Activated CD4-positive, alpha-beta T cell treated with anti-CD3 and anti-CD28 coated beads, Interleukin-2, Interleukin-4, amounts not matched to agents 100 ng/mL and 50 ng/mL, durations not matched to agents 16 hours and 8 hours (primary cell): ENCODE measurements around the gene CELF1.

Experiments
- DNase-seq: peaks from one replicate; pipeline ENCODE4 v3.0.0-alpha.2; 2020; ENCODE audit warnings: low spot score

The CELF1 gene

GRCh38 chr11:47447906-47448305 is 105.0 kb downstream of the CELF1 start:
- DNase-seq, result no peak

GRCh38 chr11:47446833-47447232 is 106.1 kb downstream of the CELF1 start:
- DNase-seq, result no peak

DNA sequence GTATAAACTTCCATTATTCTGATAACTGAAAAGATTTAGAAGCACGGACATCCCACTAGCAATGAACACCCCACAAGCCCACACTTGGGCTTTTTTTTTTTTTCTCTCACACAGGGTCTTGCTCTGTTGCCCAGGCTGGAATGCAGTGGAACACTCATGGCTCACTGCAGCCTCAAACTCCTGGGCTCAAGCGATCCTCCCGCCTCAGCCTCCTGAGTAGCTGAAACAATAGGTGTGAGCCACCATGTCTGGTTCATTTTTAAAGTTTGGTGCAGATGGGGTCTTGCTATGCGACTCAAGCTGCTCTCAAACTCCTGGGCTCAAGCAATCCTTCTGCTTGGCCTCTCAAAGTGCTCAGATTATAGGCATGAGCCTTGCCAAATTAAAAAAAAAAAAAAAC is 107.1 kb downstream of the CELF1 start:
- no peak for DNase-seq

GRCh38 chr11:47443817-47444216 is 109.1 kb downstream of the CELF1 start:
- DNase-seq, result no peak

- no peak for DNase-seq
Measured at GRCh38 chr11:47443028-47443700, 109.8 kb downstream of the CELF1 start.

- no peak for DNase-seq
Measured at GRCh38 chr11:47442514-47442913, 110.4 kb downstream of the CELF1 start.

GRCh38 chr11:47441421-47441820 is 111.5 kb downstream of the CELF1 start:
- DNase-seq, result no peak

DNA sequence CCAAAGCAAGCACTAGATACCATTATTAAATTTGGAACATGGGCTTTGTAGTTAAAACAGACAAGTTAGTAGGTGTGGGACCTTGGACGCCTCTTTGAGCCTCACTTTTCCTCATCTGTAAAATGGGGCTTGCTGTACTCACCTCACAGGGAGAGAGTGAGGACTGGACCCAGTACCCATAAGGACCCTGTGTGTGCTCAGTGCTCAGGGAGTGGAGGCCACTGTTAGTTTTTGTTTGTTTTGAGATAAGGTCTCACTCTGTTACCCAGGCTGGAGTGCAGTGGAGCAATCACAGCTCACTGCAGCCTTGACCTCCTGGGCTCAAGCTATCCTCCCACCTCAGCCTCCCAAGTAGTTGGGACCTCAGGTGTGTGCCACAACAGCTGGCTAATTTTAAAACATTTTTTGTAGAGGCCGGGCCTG is 112.9 kb downstream of the CELF1 start:
- no peak for DNase-seq

DNA sequence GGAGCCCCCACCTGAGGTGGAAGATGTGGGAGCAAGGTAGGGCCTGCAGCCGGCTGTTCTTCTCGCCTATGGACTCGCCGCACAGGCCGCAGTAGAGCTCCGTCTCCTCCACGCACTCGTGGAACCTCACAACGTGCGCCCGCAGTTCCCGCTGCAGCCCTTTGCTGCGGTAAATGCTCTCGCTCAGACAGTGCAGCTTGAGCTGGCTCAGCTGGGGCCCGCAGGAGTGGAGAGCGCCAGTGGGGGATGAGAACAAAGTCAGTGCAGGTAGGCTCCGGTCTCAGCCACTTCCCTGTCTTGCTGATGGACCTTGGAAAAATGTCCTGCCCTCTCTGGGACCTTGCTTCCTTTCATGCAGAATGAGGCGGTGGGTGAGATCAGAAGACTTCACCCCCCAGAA is 114.2 kb downstream of the CELF1 start:
- no peak for DNase-seq

- DNase-seq, result no peak
Measured at GRCh38 chr11:47437746-47438418, 115.0 kb downstream of the CELF1 start.

DNA sequence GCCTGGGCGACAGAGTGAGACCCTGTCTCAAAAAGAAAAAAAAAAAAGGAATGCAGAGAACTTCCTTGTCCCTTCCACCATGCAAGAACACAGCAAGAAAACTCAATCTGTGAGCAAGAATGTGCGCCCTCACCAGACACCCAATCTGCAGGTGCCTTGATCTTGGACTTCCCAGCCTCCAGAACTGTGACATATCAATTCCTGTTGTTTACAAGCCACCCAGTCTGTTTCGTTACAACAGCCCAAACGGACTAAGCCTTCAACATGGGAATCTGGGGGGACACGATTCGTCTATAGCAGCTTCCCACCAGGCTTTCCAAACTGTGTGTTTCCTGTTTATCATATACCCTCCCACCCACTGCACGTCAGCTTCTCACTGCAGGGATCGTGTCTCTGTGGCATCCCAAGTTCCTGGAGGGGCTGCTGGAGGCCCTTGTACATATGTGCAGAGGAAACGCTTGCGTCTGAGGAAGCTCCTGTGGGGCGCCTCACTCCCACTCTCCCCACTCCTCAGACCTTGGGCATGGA is 115.7 kb downstream of the CELF1 start:
- no peak for DNase-seq

GRCh38 chr11:47436726-47437125 is 116.2 kb downstream of the CELF1 start:
- DNase-seq, result no peak

DNA sequence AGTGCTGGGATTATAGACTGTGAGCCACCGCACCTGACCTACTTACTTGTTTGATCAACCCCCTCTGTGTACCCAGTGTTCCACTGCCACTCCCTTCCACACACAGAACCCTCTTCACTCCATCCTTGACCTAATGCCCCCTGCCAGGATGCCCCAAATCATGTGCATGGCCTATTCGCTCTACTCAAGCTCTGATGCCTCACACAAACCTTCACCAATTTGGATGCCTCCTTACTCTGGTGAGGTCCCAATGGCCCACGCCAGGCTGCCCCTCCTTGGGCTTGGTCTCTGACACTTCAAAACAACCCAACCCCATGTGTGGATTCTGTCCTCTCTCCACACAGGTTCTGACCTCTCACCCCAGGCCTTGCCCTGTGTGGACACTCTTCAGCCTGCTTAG is 117.2 kb downstream of the CELF1 start:
- DNase-seq, result no peak

DNA sequence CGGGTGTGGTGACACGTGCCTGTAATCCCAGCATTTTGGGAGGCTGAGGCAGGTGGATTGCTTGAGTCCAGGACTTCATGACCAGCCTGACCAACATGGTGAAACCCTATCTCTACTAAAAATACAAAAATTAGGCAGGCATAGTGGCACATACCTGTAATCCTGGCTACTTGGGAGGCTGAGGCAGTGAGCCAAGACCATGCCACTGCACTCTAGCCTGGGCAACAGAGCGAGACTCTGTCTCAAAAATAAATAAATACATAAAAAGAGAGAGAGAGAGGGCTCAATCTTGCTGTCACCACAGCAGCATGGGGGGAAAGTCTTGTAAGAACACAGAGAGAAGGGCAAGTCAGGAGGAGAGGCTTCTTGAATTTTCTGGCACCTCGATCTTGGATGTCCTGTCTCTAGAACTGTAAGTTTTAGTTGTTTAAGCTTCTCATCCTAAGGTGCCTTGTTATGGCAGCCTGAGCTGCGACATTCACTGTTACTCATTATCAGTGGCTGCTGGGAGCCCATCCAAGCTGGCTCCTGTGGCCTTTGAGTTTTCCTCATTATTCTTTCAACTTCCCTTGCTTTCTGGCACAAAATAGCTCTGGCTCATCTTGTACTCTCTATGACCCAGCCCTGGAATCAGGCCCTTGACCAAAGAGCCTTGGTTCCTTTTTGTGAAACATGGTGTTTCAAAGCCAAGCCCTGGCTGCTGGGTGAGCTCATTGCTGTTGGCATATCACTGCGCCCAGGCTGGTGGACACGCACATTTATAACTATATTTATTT is 118.7 kb downstream of the CELF1 start:
- no peak for DNase-seq

DNA sequence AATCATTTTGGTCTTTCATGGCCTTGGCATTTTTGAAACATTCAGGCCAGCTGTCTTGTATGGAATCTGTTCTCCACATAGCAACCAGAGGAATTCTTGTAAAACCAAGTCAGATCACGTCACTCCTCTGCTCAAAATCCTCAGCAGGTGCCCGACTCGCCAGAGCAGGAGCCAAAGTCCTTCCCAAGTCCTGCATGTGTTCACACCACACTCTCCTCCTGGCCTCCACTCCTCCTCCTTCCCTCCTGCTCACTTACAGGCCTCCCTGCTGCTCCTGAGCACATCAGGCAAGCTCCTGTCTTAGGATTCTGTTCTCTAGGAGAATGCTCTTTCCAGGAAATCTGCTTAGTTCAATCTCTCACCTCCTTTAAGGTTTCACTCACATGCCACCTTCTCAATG is 119.8 kb downstream of the CELF1 start:
- no peak for DNase-seq

- DNase-seq, result no peak
Measured at GRCh38 chr11:47431356-47432083, 121.4 kb downstream of the CELF1 start.

DNA sequence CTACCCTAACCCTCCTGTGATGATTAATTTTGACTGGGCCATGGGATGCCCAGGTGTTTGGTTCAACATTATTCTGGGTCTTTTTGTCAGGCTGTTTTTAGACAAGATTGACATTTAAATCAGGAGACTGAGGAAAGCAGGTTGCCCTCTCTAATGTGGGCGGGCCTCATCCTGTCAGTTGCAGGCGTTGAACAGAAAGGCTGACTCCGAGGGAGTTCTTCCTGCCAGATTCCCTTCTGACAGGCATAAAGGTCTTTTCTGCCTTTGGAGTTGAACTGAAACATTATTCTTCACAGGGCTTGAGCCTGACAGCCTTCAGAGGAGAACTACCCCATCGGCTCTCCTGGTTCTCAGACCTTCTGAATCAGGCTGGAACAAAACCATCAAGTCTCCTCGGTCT is 122.4 kb downstream of the CELF1 start:
- DNase-seq, result no peak

GRCh38 chr11:47426062-47426956 is 126.6 kb downstream of the CELF1 start, which contains the start of gene PSMC3:
Gene PSMC3 (minus strand): TSS chr11:47426439. CDS start chr11:47426279, 160 bp downstream.
- peak; percentile 99 for DNase-seq

- DNase-seq, result no peak
Measured at GRCh38 chr11:47425611-47426010, 127.3 kb downstream of the CELF1 start.

GRCh38 chr11:47418454-47419259 is 134.3 kb downstream of the CELF1 start:
- no peak for DNase-seq
